ENCODE data around the gene MRFAP1L1. TPM values are rescaled to one million over a fixed set of nuclear protein-coding genes. Genes with fewer than 3 reads are reported as not detected.

The MRFAP1L1 gene
- total and polyA plus RNA-seq, 10 of the 15 experiments (the other 5 are each of a cell fraction or from before 2014, with no cell fraction given), result 30.6 to 85.1 (median 52.9) TPM

GRCh38 chr4:6728320-6729029, 18.8 kb upstream of the MRFAP1L1 start:
- Histone ChIP-seq H3K4me3 (no peak overlapping the region), H3K79me2 (ENCODE audit: control insufficient read depth, insufficient read depth, low read length) (no peaks in the 10 kb centered on the region), H4K20me1 (ENCODE audit: control insufficient read depth, insufficient read depth) (no peaks in the 10 kb centered on the region), H3K27ac (ENCODE audit: control insufficient read depth, insufficient read depth) (no peak overlapping the region), H3K4me1 (ENCODE audit: control insufficient read depth, insufficient read depth, low read length) (no peaks in the 10 kb centered on the region), H3K9ac (ENCODE audit: control insufficient read depth, insufficient read depth, low read length) (no peak overlapping the region), H3K9me3 (replicated peaks; ENCODE audit: control insufficient read depth, insufficient read depth, low read length) (no peaks in the 10 kb centered on the region), H2AFZ (ENCODE audit: control insufficient read depth, low read depth, low read length) (no peak overlapping the region), H3K4me2 (ENCODE audit: control insufficient read depth, insufficient read depth) (no peak overlapping the region), H3K36me3 (ENCODE audit: control insufficient read depth in 2 of 2, insufficient read depth in 2 of 2, low read length in 1 of 2) (no peaks in the 10 kb centered on the region), H3K27me3 (replicated peaks in 1 of 2; ENCODE audit: control insufficient read depth in 2 of 2, insufficient read depth in 2 of 2, low read length in 1 of 2) (no peaks in the 10 kb centered on the region)
- TF ChIP-seq RELA (IDR thresholded peaks at IDR 0.05; ENCODE audit: borderline replicate concordance, partially characterized antibody) (no peak), ASH2L (IDR thresholded peaks at IDR 0.05; ENCODE audit: borderline replicate concordance, low read depth) (no peak)
- TF ChIP-seq, protein P1, sequence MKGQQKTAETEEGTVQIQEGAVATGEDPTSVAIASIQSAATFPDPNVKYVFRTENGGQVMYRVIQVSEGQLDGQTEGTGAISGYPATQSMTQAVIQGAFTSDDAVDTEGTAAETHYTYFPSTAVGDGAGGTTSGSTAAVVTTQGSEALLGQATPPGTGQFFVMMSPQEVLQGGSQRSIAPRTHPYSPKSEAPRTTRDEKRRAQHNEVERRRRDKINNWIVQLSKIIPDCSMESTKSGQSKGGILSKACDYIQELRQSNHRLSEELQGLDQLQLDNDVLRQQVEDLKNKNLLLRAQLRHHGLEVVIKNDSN (IDR thresholded peaks at IDR 0.05; ENCODE audit: borderline replicate concordance, extremely low read length, insufficient read depth, low read depth, low read length), result no peak
- ChIA-PET RAD21 (ENCODE audit: unreplicated experiment) (no interaction called here), POLR2A (no interaction called here), CTCF (interaction anchor here (3.3 kb wide), 1 partner anchor 145 kb away, joined by 11 read pairs; no protein-coding TSS in a partner anchor), SMC1A (ENCODE audit: uncharacterized antibody, unreplicated experiment) (no interaction called here)
- DNase-seq (ENCODE audit: low read depth, low spot score), result no peak
- BruUV-seq (replicated peaks), result no TSS peak
- FAIRE-seq, result no peak
- intact Hi-C loops (cut with micrococcal nuclease; ENCODE audit: unreplicated experiment), result no loop called here
- 76% methylated on average over 15 of the region's 15 CpGs for WGBS (ENCODE audit: insufficient coverage, insufficient replicate concordance, low lambda C conversion rate, missing lambda C conversion rate)
- in situ Hi-C loops (cut with MboI), result no loop called here
- ATAC-seq, result no peak

- in situ Hi-C loops (cut with MboI) (no loop called here), intact Hi-C loops (cut with micrococcal nuclease; ENCODE audit: unreplicated experiment) (no loop called here)
- DNase-seq (ENCODE audit: low read depth, low spot score) (no peak), ATAC-seq (no peak), FAIRE-seq (no peak)
- RAD21 ChIA-PET (ENCODE audit: unreplicated experiment), result no interaction called here
- Histone ChIP-seq H3K4me2 (ENCODE audit: control insufficient read depth, insufficient read depth) (no peak overlapping the region), H3K27ac (ENCODE audit: control insufficient read depth, insufficient read depth) (no peak overlapping the region), H3K4me3 (no peak overlapping the region), H4K20me1 (ENCODE audit: control insufficient read depth, insufficient read depth) (no peaks in the 10 kb centered on the region), H3K79me2 (ENCODE audit: control insufficient read depth, insufficient read depth, low read length) (no peaks in the 10 kb centered on the region), H3K9me3 (replicated peaks; ENCODE audit: control insufficient read depth, insufficient read depth, low read length) (no peaks in the 10 kb centered on the region), H3K4me1 (ENCODE audit: control insufficient read depth, insufficient read depth, low read length) (no peaks in the 10 kb centered on the region), H3K9ac (ENCODE audit: control insufficient read depth, insufficient read depth, low read length) (no peak overlapping the region), H3K27me3 (replicated peaks in 1 of 2; ENCODE audit: control insufficient read depth in 2 of 2, insufficient read depth in 2 of 2, low read length in 1 of 2) (no peaks in the 10 kb centered on the region), H2AFZ (ENCODE audit: control insufficient read depth, low read depth, low read length) (no peak overlapping the region), H3K36me3 (ENCODE audit: control insufficient read depth in 2 of 2, insufficient read depth in 2 of 2, low read length in 1 of 2) (no peaks in the 10 kb centered on the region)
- POLR2A ChIA-PET, result no interaction called here
- SMC1A ChIA-PET (ENCODE audit: uncharacterized antibody, unreplicated experiment), result interaction anchor here (1.3 kb wide), 1 partner anchor 146 kb away, joined by 3 read pairs; no protein-coding TSS in a partner anchor
- TF ChIP-seq NBN (IDR thresholded peaks at IDR 0.05), result no peak
- TF ChIP-seq ESRRA (IDR thresholded peaks at IDR 0.05; ENCODE audit: low read length), result no peak
- no peak for TF ChIP-seq NR2C2 (IDR thresholded peaks at IDR 0.05; ENCODE audit: borderline replicate concordance, control insufficient read depth, insufficient read length, low read depth)
- TF ChIP-seq FOS (IDR thresholded peaks at IDR 0.05; ENCODE audit: borderline replicate concordance, extremely low read depth, insufficient read length), result no peak
- no peak for TF ChIP-seq RAD21 (IDR thresholded peaks at IDR 0.05; ENCODE audit: insufficient read depth, low read depth, low read length)
- no peak for TF ChIP-seq GABPA (IDR thresholded peaks at IDR 0.05; ENCODE audit: low read depth)
- no peak for TF ChIP-seq STAT3 (IDR thresholded peaks at IDR 0.05; ENCODE audit: low read depth, low read length)
- TF ChIP-seq CHD2 (IDR thresholded peaks at IDR 0.05; ENCODE audit: borderline replicate concordance, low read depth, low read length), result no peak
- CTCF ChIA-PET, result interaction anchor here (3.3 kb wide), 1 partner anchor 146 kb away, joined by 11 read pairs; no protein-coding TSS in a partner anchor
- no TSS peak for BruUV-seq (replicated peaks)
- 67% methylated on average over 3 of the region's 3 CpGs for WGBS (ENCODE audit: insufficient coverage, insufficient replicate concordance, low lambda C conversion rate, missing lambda C conversion rate)
Observed at GRCh38 chr4:6727943-6728250, 18.2 kb upstream of the MRFAP1L1 start.

Measured in GM12878 (cell line).